GM10248 (cell line): Measurements from ENCODE around the gene PLCH2.

Experiments used
- CTCF ChIA-PET: fragments of 300-600 bp; sonication (Branson Sonifier 250); formaldehyde crosslinking; extraction: SDS; loops from one replicate; lab custom pipeline; 2021; ENCODE audit warnings: antibody characterized with exemption; lab: Yijun Ruan, JAX
- POLR2A ChIA-PET: fragments of 350-650 bp; sonication (Branson Sonifier 250); formaldehyde crosslinking; extraction: SDS; loops from one replicate; lab custom pipeline; 2020; ENCODE audit warnings: antibody characterized with exemption; lab: Yijun Ruan, JAX
- DNase-seq: peaks from one replicate; pipeline ENCODE4 v3.0.0; 2012; ENCODE audit errors: extremely low spot score
- CTCF ChIP-seq: IDR thresholded peaks from 2 replicates; pipeline ENCODE4 v1.5.1; 2012; ENCODE audit warnings: mild to moderate bottlenecking, low read depth; ENCODE audit errors: extremely low read depth, missing control alignments, control extremely low read depth

The PLCH2 gene

DNA sequence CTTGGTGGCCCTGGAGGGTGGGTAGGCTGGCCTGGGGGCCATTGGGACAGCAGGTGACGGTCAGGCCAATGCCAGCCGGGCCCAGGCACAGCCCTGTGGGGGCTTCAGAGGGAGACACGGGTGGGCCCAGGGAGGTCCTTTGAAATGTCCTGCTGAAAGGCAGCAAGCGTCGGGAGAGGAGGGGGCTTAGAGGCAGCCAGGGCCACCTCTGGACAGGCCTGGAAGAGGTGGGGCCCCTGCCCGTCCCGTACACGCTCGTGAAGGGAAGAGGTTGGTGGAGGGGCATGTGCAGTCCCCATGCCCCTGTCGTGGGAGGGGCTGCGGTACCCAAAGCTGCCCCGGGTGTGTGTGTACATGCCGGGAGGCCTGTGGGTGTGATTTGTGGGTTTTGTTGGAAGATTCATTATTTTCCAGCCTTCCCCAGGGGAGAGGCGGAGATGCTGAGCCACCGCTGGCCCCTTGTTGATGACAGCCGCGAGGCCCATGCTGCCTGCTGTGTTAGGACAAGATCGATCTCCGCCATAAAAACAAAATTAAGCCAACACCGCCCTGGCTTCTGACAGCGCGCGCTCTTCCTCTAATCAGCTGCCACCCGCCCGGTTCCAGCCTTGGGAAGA, 3.4 kb upstream of the PLCH2 start:
- CTCF ChIA-PET = no interaction called here
- POLR2A ChIA-PET = no interaction called here
- TF ChIP-seq CTCF = no peak
- DNase-seq = no peak

DNA sequence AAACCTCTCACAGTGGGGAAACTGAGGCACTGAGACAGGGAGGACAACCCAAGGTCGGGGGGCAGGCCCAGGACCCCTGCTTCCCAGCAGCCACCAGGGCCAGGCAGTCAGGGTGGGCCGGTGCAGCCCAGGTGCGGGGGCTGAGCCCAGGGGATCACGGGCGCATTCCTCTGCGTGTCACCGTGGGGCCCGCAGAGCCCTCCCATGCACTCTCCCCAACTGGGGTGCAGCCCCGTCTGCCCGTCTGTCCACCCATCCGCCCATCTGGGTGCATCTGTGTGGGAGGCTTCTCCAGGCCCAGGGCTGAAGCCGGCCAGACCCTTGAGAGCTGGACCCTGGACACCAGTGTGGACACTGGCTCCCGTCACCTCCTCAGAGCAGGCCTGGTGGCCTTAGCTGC, 2.9 kb upstream of the PLCH2 start:
- ChIA-PET CTCF (no interaction called here), POLR2A (no interaction called here)
- no peak for TF ChIP-seq CTCF
- DNase-seq = no peak

DNA sequence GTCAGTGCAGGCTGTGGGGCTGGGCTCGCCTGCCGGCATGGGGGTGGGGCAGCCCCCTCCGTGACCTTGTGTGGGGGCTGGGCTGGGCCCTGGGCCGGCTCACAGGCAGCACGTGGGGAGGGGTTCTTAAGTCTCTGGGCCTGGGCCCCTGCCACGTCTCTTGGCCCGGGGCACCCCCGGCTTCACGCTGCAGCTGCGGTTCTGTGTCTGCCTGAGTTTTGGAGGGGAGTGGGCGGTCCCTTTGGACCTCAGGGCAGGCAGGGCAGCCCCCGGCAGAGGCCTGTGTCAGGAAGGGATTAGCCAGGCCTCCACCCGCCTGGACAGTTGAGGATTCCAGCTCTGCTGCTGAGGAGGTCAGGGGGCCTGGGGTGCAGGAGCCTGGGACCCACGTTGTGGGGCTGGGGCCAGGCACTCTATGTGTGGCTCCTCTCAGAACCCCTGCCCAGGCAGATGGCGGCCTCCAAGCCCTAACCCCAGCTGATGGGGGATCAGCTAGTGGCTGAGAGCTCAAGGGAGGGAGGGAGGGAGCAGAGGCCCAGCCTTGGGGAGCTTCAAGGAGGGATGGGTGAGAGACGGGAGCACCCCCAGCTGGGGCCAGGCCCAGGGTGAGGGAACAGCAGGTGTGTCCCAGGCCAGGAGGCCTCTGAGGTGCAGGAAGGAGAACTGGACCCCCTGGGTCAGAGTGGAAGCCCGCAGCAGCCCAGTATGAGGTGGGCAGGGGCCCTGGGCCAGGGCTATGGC, 1.8 kb upstream of the PLCH2 start:
- CTCF ChIA-PET = no interaction called here

GRCh38 chr1:2474933-2475371, 1.1 kb upstream of the PLCH2 start:
- no peak for DNase-seq
- no peak for TF ChIP-seq CTCF
- ChIA-PET CTCF (no interaction called here), POLR2A (no interaction called here)

More for the DNA sequence above, 1.8 kb upstream of the PLCH2 start:
- TF ChIP-seq CTCF = no peak
- DNase-seq = no peak
- POLR2A ChIA-PET = no interaction called here

DNA sequence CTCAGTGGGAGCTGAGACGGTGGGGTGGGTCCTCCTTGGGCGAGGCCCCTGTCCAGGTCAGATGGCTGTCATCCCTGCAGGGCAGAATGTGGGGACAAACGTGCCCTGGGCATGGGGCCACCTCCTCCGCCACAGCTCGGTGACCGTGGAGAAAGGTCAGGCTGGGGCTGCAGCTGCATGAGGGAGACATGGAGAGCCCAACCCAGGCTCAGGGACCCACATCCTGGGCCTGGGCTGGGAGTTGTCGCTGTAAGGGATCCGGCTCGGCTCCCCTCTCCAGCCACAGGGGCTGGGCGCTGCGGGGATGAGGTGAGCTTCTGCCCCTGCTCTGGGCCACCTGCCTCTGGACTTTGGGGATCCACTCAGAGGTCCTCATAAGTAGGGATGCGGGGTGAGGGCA, 518 bp upstream of the PLCH2 start:
- ChIA-PET POLR2A (interaction anchor here (0.5 kb wide), 1 partner anchor 27 kb away, joined by 3 read pairs; no protein-coding TSS in a partner anchor), CTCF (no interaction called here)
- DNase-seq = no peak
- TF ChIP-seq CTCF = no peak

DNA sequence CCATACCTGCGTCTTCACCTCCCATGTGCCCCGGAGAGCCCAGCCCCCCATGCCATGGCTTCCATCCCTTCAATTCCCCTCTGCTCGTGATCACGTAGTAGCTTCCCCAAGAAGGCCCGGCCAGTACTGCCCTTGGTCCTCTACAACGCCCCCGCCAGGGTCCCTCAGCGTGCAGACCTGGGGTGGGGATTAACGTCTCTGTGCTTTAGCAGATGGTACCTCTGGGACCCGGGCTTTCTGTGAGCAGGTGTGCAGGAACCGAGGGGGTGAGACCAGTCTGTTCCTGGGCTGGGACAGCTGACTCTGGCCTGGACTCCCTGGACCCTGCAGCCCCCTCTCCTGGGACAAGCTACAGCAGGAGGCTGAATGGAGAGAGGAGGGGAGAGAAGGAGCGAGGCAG, 1.2 kb downstream of the PLCH2 start:
- ChIA-PET CTCF (no interaction called here), POLR2A (interaction anchor here (0.5 kb wide), 1 partner anchor 45 kb away, joined by 3 read pairs; no protein-coding TSS in a partner anchor)
- no peak for DNase-seq
- no peak for TF ChIP-seq CTCF
